Hematopoietic multipotent progenitor cell treated with erythropoietin and hydrocortisone succinate and interleukin-3 and kit ligand, for 15 days (in vitro differentiated cells): Measurements from ENCODE around the gene FXYD7.
"Not testable (repeated sequence)": the region's sequence is repeated elsewhere in the genome, so short reads cannot be mapped to it uniquely, and the experiment has no call there.

Source experiments
- DNase-seq: peaks from one replicate; pipeline ENCODE4 v3.0.0-alpha.2; 2015; ENCODE audit warnings: low spot score

The FXYD7 gene

DNA sequence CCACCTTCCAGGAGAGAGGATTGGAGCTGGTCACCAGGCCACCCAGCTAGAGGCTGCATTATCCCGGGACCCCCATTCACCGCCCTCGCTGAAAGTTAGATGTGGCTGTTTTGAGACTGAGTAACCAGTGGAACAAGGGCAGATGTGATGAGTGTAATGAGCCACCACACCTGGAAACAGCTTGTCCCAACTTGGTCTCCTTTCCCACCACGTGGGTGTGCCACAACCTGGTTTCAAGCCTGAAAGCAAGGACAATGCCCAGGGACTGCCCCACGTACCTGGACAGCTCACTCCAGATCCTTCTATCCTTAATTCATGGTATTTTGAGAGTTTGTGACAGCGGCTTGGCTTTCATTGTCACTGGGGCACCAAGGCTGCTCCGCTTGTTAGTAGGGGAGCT is 15.2 kb upstream of the FXYD7 start:
- DNase-seq = no peak

- no peak for DNase-seq
Measured at GRCh38 chr19:35128398-35129057, 14.5 kb upstream of the FXYD7 start.

- DNase-seq = not testable (repeated sequence)
Measured at GRCh38 chr19:35129724-35130274, 13.3 kb upstream of the FXYD7 start.

DNA sequence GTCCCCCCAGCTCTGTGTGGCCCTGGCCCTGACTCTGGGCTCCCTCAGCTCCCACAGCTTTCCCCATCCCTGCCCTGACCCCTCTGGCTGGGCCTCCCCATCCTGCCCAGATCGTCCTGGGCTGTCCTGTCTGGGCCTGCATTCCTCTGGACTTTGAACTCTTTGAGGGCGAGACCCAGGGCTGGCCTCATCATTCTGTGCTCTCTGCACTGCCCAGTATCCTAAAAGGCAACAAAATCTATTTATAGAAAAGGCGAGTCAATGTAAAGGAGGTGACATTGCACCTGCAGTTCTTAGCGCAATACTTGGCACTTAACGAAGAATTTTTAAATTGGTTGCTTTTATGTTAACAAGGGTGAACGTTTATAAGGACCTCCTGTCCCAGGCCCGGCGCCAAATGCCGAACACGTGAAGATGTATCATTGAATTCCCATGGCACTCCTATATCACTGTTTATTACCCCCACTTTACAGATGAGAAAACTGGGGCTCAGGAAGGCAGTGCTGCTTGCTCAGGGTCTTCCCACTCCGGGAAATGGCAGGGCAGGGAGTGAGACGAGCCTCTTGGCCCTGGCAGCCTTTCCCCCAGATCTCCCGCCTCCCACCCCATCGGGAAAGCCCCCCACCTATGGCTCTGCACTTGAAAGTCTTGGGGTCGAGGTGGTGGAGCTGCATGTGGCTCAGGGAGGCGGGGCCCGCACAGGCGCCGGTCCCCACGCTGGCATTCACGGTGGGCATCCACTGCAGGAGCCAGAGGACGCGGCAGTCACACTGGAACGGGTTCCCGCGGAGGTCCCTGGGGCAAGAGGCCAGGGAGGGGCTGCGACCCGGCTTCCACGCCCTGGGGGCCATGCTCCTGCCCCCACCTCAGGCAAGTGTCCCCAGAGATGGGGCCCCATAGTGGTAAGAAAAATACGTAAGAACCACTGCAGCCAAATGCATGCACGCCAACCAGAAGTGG is 12.0 kb upstream of the FXYD7 start:
- no peak for DNase-seq

- no peak for DNase-seq
Measured at GRCh38 chr19:35132254-35132653, 10.8 kb upstream of the FXYD7 start.

DNA sequence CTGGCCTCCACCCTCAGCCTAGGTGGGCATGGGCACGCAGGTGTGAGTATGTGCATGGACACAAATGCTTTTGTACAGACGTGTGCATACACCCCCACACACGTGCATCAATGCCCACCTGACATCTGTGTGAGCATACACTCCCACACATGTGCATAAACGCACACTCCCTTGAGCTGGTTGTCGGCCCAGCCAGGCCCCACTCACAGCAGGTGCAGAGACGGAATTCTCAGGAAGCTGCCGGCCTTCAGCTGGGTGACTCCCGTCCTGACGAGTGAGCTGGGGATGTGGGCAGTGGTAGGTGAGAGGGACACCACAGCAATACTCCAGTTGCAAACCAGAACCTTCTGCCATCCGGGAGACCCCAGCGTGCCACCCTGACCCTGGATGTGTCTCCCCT is 9.2 kb upstream of the FXYD7 start:
- DNase-seq = no peak

DNA sequence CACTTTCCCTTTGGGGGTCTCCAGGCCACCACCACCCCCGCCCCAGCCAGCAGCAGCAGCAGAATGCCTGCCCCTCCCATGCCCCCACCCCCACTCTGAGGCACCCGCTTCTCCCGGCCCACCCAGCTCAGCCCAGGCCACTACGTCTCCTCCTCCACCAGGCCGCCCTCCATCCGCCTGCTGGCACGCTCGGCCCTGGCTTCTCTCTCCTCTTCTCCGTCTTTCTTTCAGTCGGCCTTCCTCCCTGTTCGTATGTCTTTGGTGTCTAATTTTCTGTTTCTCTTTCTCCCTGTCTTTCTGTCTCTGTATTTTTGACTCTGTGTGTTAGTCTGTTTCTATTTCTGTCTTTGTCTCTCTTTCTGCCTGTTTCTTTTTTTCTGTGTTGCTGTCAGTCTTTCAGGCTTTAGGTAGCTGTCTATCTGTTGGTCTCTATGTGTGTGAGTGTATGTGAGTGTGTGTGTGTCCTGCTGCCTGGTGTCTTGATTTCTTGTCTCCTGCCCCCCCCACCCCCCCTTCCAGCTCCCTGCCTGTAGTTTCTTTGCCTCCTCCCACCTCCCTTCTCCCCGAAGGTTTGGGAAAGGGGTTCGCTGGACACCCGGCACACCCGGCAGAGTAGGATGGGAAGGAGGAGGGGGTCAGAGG is 8.3 kb upstream of the FXYD7 start, which contains the start of gene LGI4:
Gene LGI4 (minus strand): TSS at position 459 of the 642 bp plus-strand sequence. CDS start 379 bp downstream, at position 80.
- no peak for DNase-seq

- peak; percentile 65 for DNase-seq
Measured at GRCh38 chr19:35135389-35135909, 7.6 kb upstream of the FXYD7 start.

GRCh38 chr19:35136231-35136630 is 6.8 kb upstream of the FXYD7 start:
- DNase-seq = no peak

DNA sequence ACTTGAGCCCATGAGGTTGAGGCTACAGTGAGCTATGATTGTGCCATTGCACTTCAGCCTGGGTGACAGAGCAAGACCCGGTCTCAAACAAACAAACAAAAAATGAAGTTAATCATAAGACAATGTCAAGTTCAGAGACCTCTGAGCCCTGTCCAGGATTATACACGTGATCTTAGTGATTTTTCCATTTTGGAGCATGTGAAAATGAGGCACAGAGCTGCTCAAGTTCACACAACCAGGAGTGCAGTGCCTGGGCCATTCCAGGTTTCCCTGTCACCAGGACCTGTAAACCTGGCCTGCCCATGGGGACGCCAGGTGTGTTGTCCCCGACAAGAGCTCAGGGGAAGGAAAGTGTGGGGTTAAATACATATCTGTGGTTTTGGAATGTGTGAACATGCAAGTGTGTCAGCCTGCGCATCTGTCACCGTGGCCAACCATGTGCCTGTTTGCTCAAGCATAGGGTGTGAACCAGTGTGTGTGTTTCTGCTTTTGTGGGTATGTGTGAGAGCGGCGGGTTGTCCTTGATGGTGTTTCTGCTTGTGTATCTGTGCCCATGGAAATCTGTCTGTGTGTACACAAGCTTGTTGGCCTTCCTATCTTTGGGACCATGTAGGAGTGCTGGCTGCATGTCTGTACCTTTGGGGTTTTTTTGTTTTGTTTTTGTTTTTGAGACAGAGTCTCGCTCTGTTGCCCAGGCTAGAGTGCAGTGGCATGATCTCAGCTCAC is 5.9 kb upstream of the FXYD7 start:
- no peak for DNase-seq

DNA sequence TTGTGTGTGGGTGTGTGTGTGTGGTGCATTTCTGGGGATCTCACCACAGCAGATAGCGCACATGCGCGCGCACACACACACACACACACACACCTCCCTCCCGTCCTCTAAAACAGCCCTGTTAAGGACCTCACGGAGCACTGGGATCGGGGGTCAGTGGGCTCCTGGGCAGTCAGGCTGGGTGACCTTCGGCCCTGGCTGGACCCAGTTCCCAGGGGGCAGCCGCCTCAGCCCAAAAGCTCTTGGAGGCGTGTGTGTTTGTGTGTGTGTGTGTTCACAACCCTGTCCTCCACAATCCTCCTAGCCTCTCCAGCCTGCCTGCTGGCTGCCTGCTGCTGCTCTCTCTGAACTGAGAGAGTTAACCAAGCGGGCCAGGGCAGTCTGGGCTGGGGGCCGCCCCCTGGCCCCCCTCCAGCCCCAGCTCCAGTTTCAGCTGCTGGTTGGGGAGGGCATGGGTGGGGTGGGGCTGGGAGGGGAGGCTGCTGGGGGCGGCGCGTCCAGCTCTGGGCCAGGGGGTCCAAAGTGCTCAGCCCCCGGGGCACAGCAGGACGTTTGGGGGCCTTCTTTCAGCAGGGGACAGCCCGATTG is 4.7 kb upstream of the FXYD7 start, which contains the start of gene FXYD1:
Gene FXYD1 (plus strand): TSS at position 520 of the 588 bp plus-strand sequence. CDS start 1,256 bp downstream, outside the sequence.
- DNase-seq = no peak

- DNase-seq = no peak
Measured at GRCh38 chr19:35140207-35140961, 2.7 kb upstream of the FXYD7 start.

- DNase-seq = peak; percentile 85
Measured at GRCh38 chr19:35140962-35141836, 1.9 kb upstream of the FXYD7 start.

GRCh38 chr19:35141837-35142605 is 1.0 kb upstream of the FXYD7 start:
- no peak for DNase-seq

DNA sequence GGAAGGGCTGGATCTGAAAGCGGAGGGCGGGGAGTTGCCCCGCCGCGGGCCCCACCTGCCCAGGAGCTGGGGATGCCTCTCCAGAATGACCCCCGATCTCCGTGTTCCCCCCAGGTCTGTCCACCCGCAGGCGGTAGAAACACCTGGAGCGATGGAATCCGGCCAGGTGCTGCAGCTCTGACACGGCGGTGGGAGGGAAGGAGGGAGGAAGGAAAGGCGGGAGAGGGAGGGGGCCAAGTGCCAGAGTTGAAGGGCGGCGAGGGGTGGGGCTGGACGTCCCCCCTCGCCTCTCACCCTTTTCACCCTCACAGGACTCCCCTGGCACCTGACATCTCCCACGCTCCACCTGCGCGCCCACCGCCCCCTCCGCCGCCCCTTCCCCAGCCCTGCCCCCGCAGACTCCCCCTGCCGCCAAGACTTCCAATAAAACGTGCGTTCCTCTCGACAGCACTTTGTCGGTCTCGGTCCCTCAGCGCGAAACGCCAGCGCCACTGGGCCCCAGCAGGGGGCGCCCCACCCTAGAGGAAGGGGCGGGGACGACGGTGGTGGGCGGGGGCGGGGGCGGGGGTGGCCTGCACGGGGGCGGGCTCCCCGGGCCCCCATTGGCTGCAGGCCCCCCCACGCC is 337 bp upstream of the FXYD7 start:
- DNase-seq = peak; percentile 27

GRCh38 chr19:35143818-35144217 is 763 bp downstream of the FXYD7 start:
- DNase-seq = no peak

- no peak for DNase-seq
Measured at GRCh38 chr19:35144259-35144599, 1.2 kb downstream of the FXYD7 start.
